Suprapubic skin (tissue), 4 donors: ENCODE data around the gene TFPI2. TPM values are rescaled to one million over a fixed set of nuclear protein-coding genes. Genes with fewer than 3 reads are reported as not detected.
"Not testable (repeated sequence)": the region's sequence is repeated elsewhere in the genome, so short reads cannot be mapped to it uniquely, and the experiment has no call there.

ENCODE experiments used
- DNase-seq, 2 donors: peaks; one replicate each; pipeline ENCODE4 v3.0.0-alpha.2; 2019; ENCODE audit warnings: low spot score in 2 of 2
- H3K27ac ChIP-seq: fragments of 200-600 bp; sonication (generic); one replicate; pipeline ENCODE4 v1.5.1; 2019
- H3K27me3 ChIP-seq: fragments of 200-600 bp; sonication (generic); one replicate; pipeline ENCODE4 v1.5.1; 2019
- H3K36me3 ChIP-seq: fragments of 200-600 bp; sonication (generic); one replicate; pipeline ENCODE4 v1.5.1; 2019
- H3K4me1 ChIP-seq: fragments of 200-600 bp; sonication (generic); one replicate; pipeline ENCODE4 v1.5.1; 2019
- H3K4me3 ChIP-seq: fragments of 200-600 bp; sonication (generic); one replicate; pipeline ENCODE4 v1.5.1; 2019; ENCODE audit warnings: mild to moderate bottlenecking
- H3K9me3 ChIP-seq: fragments of 200-600 bp; sonication (generic); one replicate; pipeline ENCODE4 v1.5.1; 2019
- CTCF ChIP-seq, 2 donors: fragments of 200-600 bp in 1 of 2; fragments of 450-650 bp in 1 of 2; sonication (generic) in 1 of 2; IDR thresholded peaks; one replicate each; pipeline ENCODE4 v1.5.1; 2016 to 2019; ENCODE audit warnings: antibody characterized with exemption in 2 of 2, mild to moderate bottlenecking in 1 of 2, moderate library complexity in 1 of 2
- EP300 ChIP-seq: sonication (generic); formaldehyde crosslinking; IDR thresholded peaks from one replicate; pipeline ENCODE4 v1.6.1; 2017; ENCODE audit warnings: antibody characterized with exemption
- POLR2A ChIP-seq, 2 donors: fragments of 450-650 bp; IDR thresholded peaks; one replicate each; pipeline ENCODE4 v1.6.1; 2017; ENCODE audit warnings: antibody characterized with exemption in 2 of 2, mild to moderate bottlenecking in 2 of 2, moderate library complexity in 2 of 2
- POLR2AphosphoS5 ChIP-seq, 3 donors: sonication (generic); formaldehyde crosslinking; IDR thresholded peaks; one replicate each; pipeline ENCODE4 v1.6.1; 2017; ENCODE audit warnings: antibody characterized with exemption in 3 of 3
- whole genome bisulfite sequencing: methylation state at CpG from one replicate; pipeline ENCODE4 v1.1.5; 2018; 5-methylcytosine and 5-hydroxymethylcytosine counted together
- total RNA-seq, 4 donors: library from RNA; depleted of rRNA; stranded (reverse); fragments of >200 nt; gene quantifications; one replicate each; pipeline ENCODE4 v1.1.0, GENCODE V29; 2016

Gene TFPI2
- total RNA-seq, 4 donors from 2014 or later: 0.79 to 1.4 (median 1.1) TPM; not detected in 1

GRCh38 chr7:93914581-93915066, 24.1 kb upstream of the TFPI2 start:
- DNase-seq: no peak
- H3K27ac ChIP-seq: no peak overlapping the region

GRCh38 chr7:93913197-93913596, 22.6 kb upstream of the TFPI2 start:
- Histone ChIP-seq H3K27me3 (no peaks in the 10 kb centered on the region), H3K4me1 (peaks cover 15% of the 10 kb centered on the region), H3K4me3 (no peak overlapping the region), H3K27ac (no peak overlapping the region), H3K36me3 (no peaks in the 10 kb centered on the region), H3K9me3 (no peaks in the 10 kb centered on the region)
- DNase-seq: no peak
- no peak for TF ChIP-seq POLR2A (IDR thresholded peaks at IDR 0.05)
- TF ChIP-seq POLR2AphosphoS5 (IDR thresholded peaks at IDR 0.05): no peak
- TF ChIP-seq EP300: no peak
- TF ChIP-seq CTCF (IDR thresholded peaks at IDR 0.05): no peak

More at GRCh38 chr7:93914581-93915066, 24.1 kb upstream of the TFPI2 start:
- Histone ChIP-seq H3K4me1 (peaks cover 15% of the 10 kb centered on the region), H3K36me3 (no peaks in the 10 kb centered on the region), H3K4me3 (no peak overlapping the region), H3K27me3 (no peaks in the 10 kb centered on the region), H3K9me3 (no peaks in the 10 kb centered on the region)
- WGBS: 22% methylated on average over 7 of the region's 7 CpGs
- TF ChIP-seq EP300 (no peak), POLR2A (IDR thresholded peaks at IDR 0.05) (no peak), POLR2AphosphoS5 (IDR thresholded peaks at IDR 0.05) (no peak), CTCF (IDR thresholded peaks at IDR 0.05) (no peak)

- H3K4me1 ChIP-seq: peaks cover 15% of the 10 kb centered on the region
- not testable (repeated sequence) for H3K27ac ChIP-seq, H3K36me3 ChIP-seq, DNase-seq, H3K9me3 ChIP-seq, H3K4me3 ChIP-seq, H3K27me3 ChIP-seq
These were observed 21.1 kb upstream of the TFPI2 start for GRCh38 chr7:93911661-93912060.

- H3K4me3 ChIP-seq, H3K36me3 ChIP-seq, H3K27me3 ChIP-seq, DNase-seq, H3K9me3 ChIP-seq, H3K27ac ChIP-seq: not testable (repeated sequence)
- 21% methylated on average over 3 of the region's 3 CpGs for WGBS
- peaks cover 15% of the 10 kb centered on the region for H3K4me1 ChIP-seq
These were observed 20.7 kb upstream of the TFPI2 start for GRCh38 chr7:93911242-93911641.

GRCh38 chr7:93910076-93910994, 19.8 kb upstream of the TFPI2 start:
- Histone ChIP-seq H3K27ac (no peak overlapping the region), H3K9me3 (no peaks in the 10 kb centered on the region), H3K4me3 (no peak overlapping the region), H3K27me3 (no peaks in the 10 kb centered on the region), H3K4me1 (peaks cover 15% of the 10 kb centered on the region), H3K36me3 (no peaks in the 10 kb centered on the region)
- DNase-seq: no peak
- TF ChIP-seq POLR2AphosphoS5 (IDR thresholded peaks at IDR 0.05) (no peak), CTCF (IDR thresholded peaks at IDR 0.05) (no peak), EP300 (no peak), POLR2A (IDR thresholded peaks at IDR 0.05) (no peak)
- WGBS: 12% methylated on average over 3 of the region's 3 CpGs

- no peaks in the 10 kb centered on the region for H3K9me3 ChIP-seq
- no peak for DNase-seq
- no peaks in the 10 kb centered on the region for H3K36me3 ChIP-seq
- H3K27ac ChIP-seq: no peak within 1 kb of the TSS
- H3K4me3 ChIP-seq: no peak within 1 kb of the TSS
- TF ChIP-seq CTCF (IDR thresholded peaks at IDR 0.05) (no peak), POLR2AphosphoS5 (IDR thresholded peaks at IDR 0.05) (no peak), EP300 (no peak), POLR2A (IDR thresholded peaks at IDR 0.05) (no peak)
- peaks cover 11% of the 10 kb centered on the region for H3K4me1 ChIP-seq
- no peaks in the 10 kb centered on the region for H3K27me3 ChIP-seq
- 81% methylated on average over 3 of the region's 3 CpGs for WGBS
These were observed 15.7 kb upstream of the TFPI2 start, which contains the start of gene GNGT1 for GRCh38 chr7:93906267-93906666. TSS of gene GNGT1 (plus strand) at chr7:93906567. CDS start at chr7:93906747, 180 bp downstream.
